ENCODE measurements around the gene SYNE1. TPM values are rescaled to one million over a fixed set of nuclear protein-coding genes. Genes with fewer than 3 reads are reported as not detected.

SYNE1 gene
- total RNA-seq, 1 donor from 2014 or later = 12.7 TPM

- H3K27me3 Mint-ChIP-seq (ENCODE audit: unreplicated experiment) = peaks cover 4% of the 10 kb centered on the region
- DNase-seq (ENCODE audit: low spot score) = no peak
- no peak overlapping the region for H3K4me3 Mint-ChIP-seq (ENCODE audit: unreplicated experiment)
- no peaks in the 10 kb centered on the region for H3K36me3 Mint-ChIP-seq (ENCODE audit: low read depth, unreplicated experiment)
- no peaks in the 10 kb centered on the region for H3K9me3 Mint-ChIP-seq (ENCODE audit: unreplicated experiment)
- H3K4me1 Mint-ChIP-seq (ENCODE audit: unreplicated experiment) = peaks cover 5% of the 10 kb centered on the region
- TF ChIP-seq, protein P1, sequence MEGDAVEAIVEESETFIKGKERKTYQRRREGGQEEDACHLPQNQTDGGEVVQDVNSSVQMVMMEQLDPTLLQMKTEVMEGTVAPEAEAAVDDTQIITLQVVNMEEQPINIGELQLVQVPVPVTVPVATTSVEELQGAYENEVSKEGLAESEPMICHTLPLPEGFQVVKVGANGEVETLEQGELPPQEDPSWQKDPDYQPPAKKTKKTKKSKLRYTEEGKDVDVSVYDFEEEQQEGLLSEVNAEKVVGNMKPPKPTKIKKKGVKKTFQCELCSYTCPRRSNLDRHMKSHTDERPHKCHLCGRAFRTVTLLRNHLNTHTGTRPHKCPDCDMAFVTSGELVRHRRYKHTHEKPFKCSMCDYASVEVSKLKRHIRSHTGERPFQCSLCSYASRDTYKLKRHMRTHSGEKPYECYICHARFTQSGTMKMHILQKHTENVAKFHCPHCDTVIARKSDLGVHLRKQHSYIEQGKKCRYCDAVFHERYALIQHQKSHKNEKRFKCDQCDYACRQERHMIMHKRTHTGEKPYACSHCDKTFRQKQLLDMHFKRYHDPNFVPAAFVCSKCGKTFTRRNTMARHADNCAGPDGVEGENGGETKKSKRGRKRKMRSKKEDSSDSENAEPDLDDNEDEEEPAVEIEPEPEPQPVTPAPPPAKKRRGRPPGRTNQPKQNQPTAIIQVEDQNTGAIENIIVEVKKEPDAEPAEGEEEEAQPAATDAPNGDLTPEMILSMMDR (IDR thresholded peaks at IDR 0.05; ENCODE audit: unreplicated experiment) = no peak
- no peak overlapping the region for H3K27ac Mint-ChIP-seq (ENCODE audit: unreplicated experiment)
Measured at GRCh38 chr6:152380351-152380767, 256.8 kb downstream of the SYNE1 start.

GRCh38 chr6:152379423-152379822, 257.7 kb downstream of the SYNE1 start:
- TF ChIP-seq, protein P1 (IDR thresholded peaks at IDR 0.05; ENCODE audit: unreplicated experiment) = no peak
- Mint-ChIP-seq H3K27me3 (ENCODE audit: unreplicated experiment) (peaks cover 4% of the 10 kb centered on the region), H3K36me3 (ENCODE audit: low read depth, unreplicated experiment) (no peaks in the 10 kb centered on the region), H3K4me1 (ENCODE audit: unreplicated experiment) (peaks cover 5% of the 10 kb centered on the region), H3K9me3 (ENCODE audit: unreplicated experiment) (no peaks in the 10 kb centered on the region), H3K27ac (ENCODE audit: unreplicated experiment) (no peak overlapping the region), H3K4me3 (ENCODE audit: unreplicated experiment) (no peak overlapping the region)
- no peak for DNase-seq (ENCODE audit: low spot score)

- H3K36me3 Mint-ChIP-seq (ENCODE audit: low read depth, unreplicated experiment) = no peaks in the 10 kb centered on the region
- peaks cover 5% of the 10 kb centered on the region for H3K4me1 Mint-ChIP-seq (ENCODE audit: unreplicated experiment)
- TF ChIP-seq, protein P1 (IDR thresholded peaks at IDR 0.05; ENCODE audit: unreplicated experiment) = no peak
- no peak for DNase-seq (ENCODE audit: low spot score)
- no peaks in the 10 kb centered on the region for H3K9me3 Mint-ChIP-seq (ENCODE audit: unreplicated experiment)
- no peak overlapping the region for H3K27ac Mint-ChIP-seq (ENCODE audit: unreplicated experiment)
- no peak overlapping the region for H3K4me3 Mint-ChIP-seq (ENCODE audit: unreplicated experiment)
- H3K27me3 Mint-ChIP-seq (ENCODE audit: unreplicated experiment) = peaks cover 4% of the 10 kb centered on the region
Measured at GRCh38 chr6:152378169-152378568, 259.0 kb downstream of the SYNE1 start.

- no peaks in the 10 kb centered on the region for H3K36me3 Mint-ChIP-seq (ENCODE audit: low read depth, unreplicated experiment)
- TF ChIP-seq, protein P1 (IDR thresholded peaks at IDR 0.05; ENCODE audit: unreplicated experiment) = no peak
- DNase-seq (ENCODE audit: low spot score) = no peak
- H3K27ac Mint-ChIP-seq (ENCODE audit: unreplicated experiment) = no peak overlapping the region
- H3K27me3 Mint-ChIP-seq (ENCODE audit: unreplicated experiment) = peaks cover 3% of the 10 kb centered on the region
- no peak overlapping the region for H3K4me3 Mint-ChIP-seq (ENCODE audit: unreplicated experiment)
- no peaks in the 10 kb centered on the region for H3K9me3 Mint-ChIP-seq (ENCODE audit: unreplicated experiment)
- H3K4me1 Mint-ChIP-seq (ENCODE audit: unreplicated experiment) = no peaks in the 10 kb centered on the region
Measured at GRCh38 chr6:152375197-152375596, 262.0 kb downstream of the SYNE1 start.

DNA sequence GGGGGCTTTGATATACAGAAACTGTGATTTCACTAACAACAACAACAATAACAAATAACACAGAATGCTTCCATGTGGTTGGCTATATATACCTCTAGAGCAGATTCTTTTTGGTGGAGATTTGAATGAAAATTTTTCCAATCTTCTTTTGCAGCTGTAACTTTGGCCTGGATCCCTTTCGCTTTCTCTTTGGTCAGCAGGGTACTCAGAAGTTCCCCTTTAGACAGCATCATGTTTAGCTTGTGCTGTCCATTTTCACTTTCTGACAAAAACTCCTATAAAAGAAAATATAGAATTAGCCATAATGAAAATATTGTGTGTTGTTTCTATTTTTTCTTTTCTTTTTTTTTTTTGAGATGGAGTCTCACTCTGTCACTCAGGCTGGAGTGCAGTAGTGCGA, 264.2 kb downstream of the SYNE1 start:
- Mint-ChIP-seq H3K9me3 (ENCODE audit: unreplicated experiment) (no peaks in the 10 kb centered on the region), H3K4me1 (ENCODE audit: unreplicated experiment) (no peaks in the 10 kb centered on the region), H3K27me3 (ENCODE audit: unreplicated experiment) (no peaks in the 10 kb centered on the region), H3K36me3 (ENCODE audit: low read depth, unreplicated experiment) (no peaks in the 10 kb centered on the region), H3K4me3 (ENCODE audit: unreplicated experiment) (no peak overlapping the region), H3K27ac (ENCODE audit: unreplicated experiment) (no peak overlapping the region)
- TF ChIP-seq, protein P1 (IDR thresholded peaks at IDR 0.05; ENCODE audit: unreplicated experiment) = no peak
- DNase-seq (ENCODE audit: low spot score) = no peak

Measured in endothelial cell (in vitro differentiated cells).